Osteoblast (primary cell): ENCODE data around the gene EHHADH. TPM values are rescaled to one million over a fixed set of nuclear protein-coding genes. Genes with fewer than 3 reads are reported as not detected.
A peak's percentile ranks its signal among the peaks of the same experiment; 100 is the strongest.

Source experiments
- DNase-seq: peaks from one replicate; pipeline ENCODE4 v3.0.0; 2011; ENCODE audit warnings: low spot score, mixed read lengths; ENCODE audit not compliant: insufficient read length; ENCODE audit errors: missing footprints
- H2AFZ ChIP-seq: 2 replicates; pipeline ENCODE4 v1.6.0; 2011; ENCODE audit warnings: mild to moderate bottlenecking, low read length
- H3K27ac ChIP-seq: 2 replicates; pipeline ENCODE4 v1.5.1; 2011; ENCODE audit warnings: mild to moderate bottlenecking, low read depth, low read length, moderate library complexity
- H3K27me3 ChIP-seq: 2 replicates; pipeline ENCODE4 v1.6.0; 2012; ENCODE audit warnings: mild to moderate bottlenecking, control low read depth, inconsistent platforms, low read length, moderate library complexity; ENCODE audit not compliant: insufficient read depth
- H3K36me3 ChIP-seq: 2 replicates; pipeline ENCODE4 v1.5.1; 2011; ENCODE audit warnings: mild to moderate bottlenecking, low read length, control low read depth, moderate library complexity; ENCODE audit not compliant: insufficient read depth
- H3K4me1 ChIP-seq: 2 replicates; pipeline ENCODE4 v1.5.1; 2011; ENCODE audit warnings: mild to moderate bottlenecking, low read length, control low read depth, moderate library complexity; ENCODE audit not compliant: insufficient read depth
- H3K4me2 ChIP-seq: 2 replicates; pipeline ENCODE4 v1.6.0; 2011; ENCODE audit warnings: mild to moderate bottlenecking, low read length; ENCODE audit not compliant: insufficient read depth
- H3K4me3 ChIP-seq: fragments of 200-600 bp; sonication (generic); 3 replicates; pipeline ENCODE4 v1.5.1; 2012; ENCODE audit warnings: mild to moderate bottlenecking, low read length, inconsistent platforms; ENCODE audit not compliant: insufficient read depth
- H3K79me2 ChIP-seq: 2 replicates; pipeline ENCODE4 v1.6.0; 2012; ENCODE audit warnings: mild to moderate bottlenecking, low read length, control low read depth, inconsistent platforms; ENCODE audit not compliant: insufficient read depth
- H3K9me3 ChIP-seq: 2 replicates; pipeline ENCODE4 v1.5.1; 2011; ENCODE audit warnings: low read depth, low read length, control low read depth
- H4K20me1 ChIP-seq: 2 replicates; pipeline ENCODE4 v1.6.0; 2012; ENCODE audit warnings: mild to moderate bottlenecking, low read length, control low read depth; ENCODE audit not compliant: insufficient read depth
- total RNA-seq: library from RNA; depleted of rRNA; stranded (reverse); fragments of >200 nt; gene quantifications from 2 replicates; pipeline ENCODE4 v1.2.3, GENCODE V29; 2012
- TF ChIP-seq, protein P1 (sequence below): IDR thresholded peaks from 2 replicates; pipeline ENCODE4 v1.5.1; 2011; ENCODE audit warnings: mild to moderate bottlenecking, low read depth, low read length, moderate library complexity; ENCODE audit errors: extremely low read depth

The EHHADH gene
- total RNA-seq, 1 donor: 4.0 TPM

DNA sequence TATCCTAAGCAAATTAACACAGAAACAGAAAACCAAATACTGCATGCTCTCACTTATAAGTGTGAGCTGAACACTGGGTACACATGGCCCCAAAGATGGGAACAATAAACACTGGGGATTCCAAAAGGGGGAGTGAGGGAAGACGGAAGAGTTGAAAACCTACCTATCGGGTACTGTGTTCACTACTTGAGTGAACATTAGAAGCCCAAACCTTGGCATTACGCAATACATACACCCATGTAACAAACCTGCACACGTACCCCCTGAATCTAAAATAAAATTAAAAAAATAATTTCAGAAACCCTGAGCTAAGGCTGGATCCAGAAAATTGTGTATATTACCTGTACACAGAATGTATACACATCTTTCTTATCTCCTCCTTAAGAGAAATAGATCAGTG lies 58.2 kb downstream of the EHHADH start:
- H3K4me1 ChIP-seq: peaks cover 4% of the 10 kb centered on the region
- no peak for DNase-seq
- no peak overlapping the region for H3K27ac ChIP-seq
- TF ChIP-seq, protein P1, sequence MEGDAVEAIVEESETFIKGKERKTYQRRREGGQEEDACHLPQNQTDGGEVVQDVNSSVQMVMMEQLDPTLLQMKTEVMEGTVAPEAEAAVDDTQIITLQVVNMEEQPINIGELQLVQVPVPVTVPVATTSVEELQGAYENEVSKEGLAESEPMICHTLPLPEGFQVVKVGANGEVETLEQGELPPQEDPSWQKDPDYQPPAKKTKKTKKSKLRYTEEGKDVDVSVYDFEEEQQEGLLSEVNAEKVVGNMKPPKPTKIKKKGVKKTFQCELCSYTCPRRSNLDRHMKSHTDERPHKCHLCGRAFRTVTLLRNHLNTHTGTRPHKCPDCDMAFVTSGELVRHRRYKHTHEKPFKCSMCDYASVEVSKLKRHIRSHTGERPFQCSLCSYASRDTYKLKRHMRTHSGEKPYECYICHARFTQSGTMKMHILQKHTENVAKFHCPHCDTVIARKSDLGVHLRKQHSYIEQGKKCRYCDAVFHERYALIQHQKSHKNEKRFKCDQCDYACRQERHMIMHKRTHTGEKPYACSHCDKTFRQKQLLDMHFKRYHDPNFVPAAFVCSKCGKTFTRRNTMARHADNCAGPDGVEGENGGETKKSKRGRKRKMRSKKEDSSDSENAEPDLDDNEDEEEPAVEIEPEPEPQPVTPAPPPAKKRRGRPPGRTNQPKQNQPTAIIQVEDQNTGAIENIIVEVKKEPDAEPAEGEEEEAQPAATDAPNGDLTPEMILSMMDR: no peak
- H3K79me2 ChIP-seq: no peaks in the 10 kb centered on the region
- H3K4me3 ChIP-seq: no peak overlapping the region
- no peak overlapping the region for H2AFZ ChIP-seq
- no peak overlapping the region for H3K4me2 ChIP-seq
- H3K9me3 ChIP-seq: no peaks in the 10 kb centered on the region
- H3K36me3 ChIP-seq: no peaks in the 10 kb centered on the region
- no peaks in the 10 kb centered on the region for H4K20me1 ChIP-seq
- no peaks in the 10 kb centered on the region for H3K27me3 ChIP-seq

GRCh38 chr3:185188816-185189215 lies 65.0 kb downstream of the EHHADH start:
- Histone ChIP-seq H3K9me3 (no peaks in the 10 kb centered on the region), H4K20me1 (no peaks in the 10 kb centered on the region), H3K4me2 (no peak overlapping the region), H2AFZ (no peak overlapping the region), H3K27me3 (no peaks in the 10 kb centered on the region), H3K4me3 (no peak overlapping the region), H3K27ac (no peak overlapping the region), H3K36me3 (no peaks in the 10 kb centered on the region), H3K4me1 (no peaks in the 10 kb centered on the region), H3K79me2 (no peaks in the 10 kb centered on the region)
- DNase-seq: no peak
- TF ChIP-seq, protein P1: no peak

DNA sequence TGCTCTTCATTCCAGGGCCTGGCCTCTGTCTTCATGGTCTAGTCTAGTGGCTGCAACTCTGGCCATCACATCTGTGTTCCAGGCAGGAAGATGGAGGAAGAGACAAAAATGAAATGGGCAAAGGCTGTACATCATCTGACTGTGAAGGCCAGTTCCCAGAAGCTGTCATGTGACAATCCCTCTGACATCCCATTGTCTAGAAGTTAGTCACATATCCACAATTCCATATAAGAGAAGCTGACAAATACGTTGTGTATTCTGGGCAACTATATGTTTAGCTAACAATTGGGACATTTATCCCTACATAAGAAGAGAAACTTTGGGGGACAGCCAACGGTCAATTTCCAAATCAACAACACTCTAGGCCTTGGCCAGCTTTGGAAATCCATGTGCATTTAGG lies 66.5 kb downstream of the EHHADH start:
- Histone ChIP-seq H3K4me1 (no peaks in the 10 kb centered on the region), H3K9me3 (no peaks in the 10 kb centered on the region), H3K4me2 (no peak overlapping the region), H3K79me2 (no peaks in the 10 kb centered on the region), H4K20me1 (no peaks in the 10 kb centered on the region), H3K27ac (no peak overlapping the region), H3K4me3 (no peak overlapping the region), H3K36me3 (no peaks in the 10 kb centered on the region), H3K27me3 (no peaks in the 10 kb centered on the region), H2AFZ (no peak overlapping the region)
- no peak for DNase-seq
- TF ChIP-seq, protein P1: no peak

DNA sequence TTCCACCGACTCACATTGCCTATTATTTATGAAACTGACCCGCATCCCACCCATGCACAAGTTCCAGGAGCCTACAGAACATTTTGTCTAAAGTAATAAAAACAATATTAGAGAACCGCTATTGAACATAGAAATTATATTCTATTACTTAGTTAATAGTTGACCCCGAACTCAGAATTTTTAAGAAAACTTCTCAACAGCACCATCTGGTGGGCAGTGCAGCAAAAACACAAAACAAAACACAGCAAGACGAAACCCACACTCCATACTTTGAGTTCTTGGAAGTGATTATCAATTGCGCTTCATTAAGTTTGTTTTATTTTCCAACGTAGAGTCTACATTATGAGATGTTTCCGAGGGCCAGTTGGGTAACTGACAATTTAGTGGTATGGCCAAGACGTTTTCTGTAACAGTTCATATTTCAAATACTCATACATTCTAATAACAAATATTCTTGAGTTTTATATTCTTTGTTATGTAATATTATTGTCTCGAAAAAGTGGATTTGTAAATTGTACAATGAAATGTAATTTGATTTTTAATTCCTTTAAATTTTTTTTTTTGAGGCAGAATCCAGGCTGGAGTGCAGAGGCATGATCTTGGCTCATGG lies 77.0 kb downstream of the EHHADH start:
- TF ChIP-seq, protein P1: peak; percentile 76
- Histone ChIP-seq H3K27ac (no peak overlapping the region), H3K4me2 (peak overlapping the region; percentile 20), H3K36me3 (no peaks in the 10 kb centered on the region), H3K4me1 (peaks cover 8% of the 10 kb centered on the region), H4K20me1 (no peaks in the 10 kb centered on the region), H3K4me3 (no peak overlapping the region), H3K27me3 (peaks cover 14% of the 10 kb centered on the region), H2AFZ (no peak overlapping the region), H3K79me2 (no peaks in the 10 kb centered on the region), H3K9me3 (no peaks in the 10 kb centered on the region)
- DNase-seq: no peak
